Stimulated activated CD8-positive, alpha-beta memory T cell treated with anti-CD3 and anti-CD28 coated beads, Interleukin-4, amount 100 ng/mL, for 24 hours (primary cell): ENCODE results near the gene GIMAP8.
"Not testable (repeated sequence)": the region's sequence is repeated elsewhere in the genome, so short reads cannot be mapped to it uniquely, and the experiment has no call there.

Experiments used
- DNase-seq: peaks from one replicate; pipeline ENCODE4 v3.0.0-alpha.2; 2020; ENCODE audit warnings: low read depth

The GIMAP8 gene

DNA sequence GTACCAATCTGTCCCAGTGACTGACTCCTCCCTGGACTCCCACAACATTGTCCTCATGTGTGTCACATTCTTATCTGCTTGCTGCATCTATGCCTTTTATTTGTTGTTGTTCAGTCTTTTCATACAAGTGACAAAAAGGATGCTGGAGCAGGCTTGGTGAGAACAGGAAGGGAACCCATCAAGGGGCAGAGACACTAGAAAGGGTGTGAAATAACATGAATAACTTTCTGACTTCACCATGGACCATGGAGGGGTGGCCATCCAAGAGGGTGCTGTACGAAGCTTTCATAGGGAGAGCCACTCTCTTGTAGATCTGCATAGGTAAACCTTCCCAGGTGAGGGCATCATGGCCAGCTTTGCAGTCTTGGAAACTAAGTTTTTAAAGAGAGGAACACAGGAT lies 14.5 kb downstream of the GIMAP8 start:
- DNase-seq = no peak

DNA sequence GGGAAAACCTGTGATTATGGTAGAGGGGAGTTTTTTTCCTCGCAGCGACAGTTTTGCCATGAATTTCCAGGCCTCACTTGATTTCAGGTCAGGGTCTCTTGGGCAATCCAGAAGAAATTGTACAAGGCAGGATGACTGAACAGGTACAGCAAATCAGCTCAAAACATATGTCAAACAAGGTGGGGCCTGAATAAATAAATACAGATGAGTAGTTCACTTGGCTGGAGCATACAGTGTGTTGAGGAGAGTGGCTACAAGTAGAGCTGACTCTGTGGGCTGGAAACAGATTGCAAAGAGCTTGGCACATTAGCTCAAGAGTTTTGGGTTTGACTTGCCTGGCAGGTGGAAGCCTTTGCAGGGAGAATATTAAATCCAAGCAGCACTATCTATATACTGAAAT lies 15.0 kb downstream of the GIMAP8 start:
- DNase-seq = no peak

DNA sequence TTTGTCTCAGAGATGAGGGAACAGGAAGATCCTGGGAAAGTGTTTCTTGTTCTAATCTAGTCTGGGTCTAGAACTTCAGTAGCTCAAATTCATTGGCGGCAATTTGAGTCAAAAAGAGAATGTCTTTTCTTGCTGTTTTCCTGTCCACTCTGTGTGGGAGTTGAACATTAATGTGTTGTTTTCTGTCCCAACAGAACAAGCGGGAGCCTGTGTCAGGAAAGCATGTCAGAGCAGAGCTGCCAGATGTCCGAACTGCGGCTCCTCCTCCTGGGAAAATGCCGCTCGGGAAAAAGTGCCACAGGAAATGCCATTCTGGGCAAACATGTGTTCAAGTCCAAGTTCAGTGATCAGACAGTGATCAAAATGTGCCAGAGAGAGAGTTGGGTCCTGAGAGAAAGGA lies 16.0 kb downstream of the GIMAP8 start:
- no peak for DNase-seq

GRCh38 chr7:150468241-150468640 lies 17.8 kb downstream of the GIMAP8 start:
- no peak for DNase-seq

GRCh38 chr7:150471886-150472285 lies 21.5 kb downstream of the GIMAP8 start:
- no peak for DNase-seq

- no peak for DNase-seq
These were observed 23.5 kb downstream of the GIMAP8 start for GRCh38 chr7:150473902-150474301.

DNA sequence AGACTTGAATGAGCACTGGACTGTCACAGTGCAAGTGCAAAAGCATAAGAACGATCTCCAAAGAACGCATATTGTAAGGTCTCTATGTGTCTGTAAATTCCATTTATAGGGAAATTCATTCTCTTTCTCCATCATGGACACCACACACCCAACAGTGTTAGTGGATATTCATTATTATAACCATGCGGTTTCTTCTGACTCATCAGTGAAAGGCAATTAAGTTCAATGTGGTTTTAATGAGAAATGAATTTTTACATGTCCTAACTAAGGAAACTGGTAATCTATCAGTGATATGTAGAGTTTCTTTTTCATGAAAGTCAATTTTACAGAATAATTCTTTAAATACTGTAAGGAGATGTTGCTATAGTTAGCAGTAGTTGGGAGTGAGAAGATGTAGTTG lies 25.9 kb downstream of the GIMAP8 start:
- DNase-seq = no peak

- DNase-seq = no peak
These were observed 26.6 kb downstream of the GIMAP8 start for GRCh38 chr7:150476819-150477631.

GRCh38 chr7:150479023-150479716 lies 28.7 kb downstream of the GIMAP8 start:
- no peak for DNase-seq

GRCh38 chr7:150481186-150481920 lies 30.9 kb downstream of the GIMAP8 start:
- peak; percentile 22 for DNase-seq

GRCh38 chr7:150481922-150482321 lies 31.5 kb downstream of the GIMAP8 start:
- no peak for DNase-seq

- DNase-seq = not testable (repeated sequence)
These were observed 33.1 kb downstream of the GIMAP8 start for GRCh38 chr7:150483514-150483913.

- not testable (repeated sequence) for DNase-seq
These were observed 33.6 kb downstream of the GIMAP8 start for GRCh38 chr7:150484071-150484470.

- no peak for DNase-seq
These were observed 37.2 kb downstream of the GIMAP8 start for GRCh38 chr7:150487625-150488024.

DNA sequence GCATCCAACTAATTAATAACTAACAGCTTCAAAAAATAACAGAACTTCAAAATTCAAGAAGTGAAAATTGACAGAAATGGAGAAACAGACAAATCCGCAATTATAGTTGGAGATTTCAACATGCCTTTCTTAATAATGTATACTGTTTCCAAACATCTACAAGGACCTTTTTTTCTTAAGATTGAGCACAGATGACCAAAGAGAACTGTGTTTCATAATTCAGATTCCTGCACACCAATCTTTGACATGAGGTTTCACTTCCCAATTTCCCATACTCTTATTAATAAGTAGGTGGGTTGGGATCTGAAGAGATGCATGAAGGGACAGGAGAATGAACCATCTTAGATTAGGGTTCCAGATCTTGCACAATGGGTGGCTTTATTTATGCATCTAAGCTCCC lies 39.4 kb downstream of the GIMAP8 start:
- DNase-seq = no peak

GRCh38 chr7:150493442-150493841 lies 43.0 kb downstream of the GIMAP8 start:
- not testable (repeated sequence) for DNase-seq

GRCh38 chr7:150502519-150502918 lies 52.1 kb downstream of the GIMAP8 start:
- no peak for DNase-seq

- no peak for DNase-seq
These were observed 52.7 kb downstream of the GIMAP8 start for GRCh38 chr7:150503155-150503554.

DNA sequence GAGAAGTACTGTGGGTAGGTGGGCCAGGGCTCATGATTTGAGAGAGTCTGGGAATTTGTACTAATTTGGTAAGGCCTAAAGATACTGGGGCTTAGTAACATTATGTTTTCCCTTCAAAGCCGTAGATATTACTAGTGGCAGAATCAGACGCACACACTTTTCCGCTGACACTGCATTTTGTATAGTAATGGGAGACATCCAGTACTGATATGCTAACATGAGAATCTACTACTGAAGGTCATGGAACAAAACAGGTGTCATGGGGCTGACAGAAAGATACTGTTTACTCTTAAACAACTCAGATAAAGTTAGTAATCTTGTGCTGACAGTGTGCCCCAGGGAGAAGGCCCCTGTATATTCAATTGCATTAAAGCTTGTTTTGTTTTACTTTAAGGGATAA lies 53.2 kb downstream of the GIMAP8 start:
- DNase-seq = no peak

DNA sequence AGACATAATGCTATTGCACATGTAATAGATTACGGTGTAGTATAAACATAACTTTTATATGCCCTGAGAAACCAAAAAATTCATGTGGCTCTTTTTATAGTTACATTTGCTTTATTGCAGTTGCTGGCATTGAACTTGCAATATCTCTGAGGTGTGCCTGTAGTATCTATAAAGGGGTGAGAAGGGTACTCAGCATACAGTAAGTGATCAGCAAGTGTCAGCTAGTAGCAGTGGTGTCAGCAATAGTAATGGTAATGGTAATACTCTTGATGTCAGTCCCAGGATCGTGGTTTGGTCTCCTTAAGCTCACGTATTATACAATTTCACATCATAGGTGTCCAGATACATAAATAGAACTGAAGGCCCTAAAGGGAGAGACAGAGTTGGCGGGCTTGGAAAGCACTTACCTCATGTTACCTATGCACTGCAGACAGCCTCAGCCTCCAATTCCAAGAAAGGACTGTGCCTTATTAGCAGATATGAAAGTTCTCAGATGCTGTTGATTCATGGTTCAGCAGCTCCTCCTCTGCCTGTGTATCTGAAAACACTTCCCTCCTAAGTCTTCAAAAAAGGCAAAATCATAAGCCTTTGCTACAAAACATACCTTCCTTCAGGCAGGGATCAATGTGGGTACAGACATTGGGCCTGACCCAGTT lies 57.6 kb downstream of the GIMAP8 start:
- DNase-seq = no peak

GRCh38 chr7:150511048-150511447 lies 60.6 kb downstream of the GIMAP8 start:
- DNase-seq = no peak

GRCh38 chr7:150513758-150514157 lies 63.3 kb downstream of the GIMAP8 start:
- DNase-seq = no peak
